GM18868 (cell line): ENCODE results near the gene HMGB3.
"Not testable (repeated sequence)": the region's sequence is repeated elsewhere in the genome, so short reads cannot be mapped to it uniquely, and the experiment has no call there.

Source experiments
- ATAC-seq: cut with Tn5 transposase; IDR thresholded peaks from one replicate; pipeline ENCODE4 v1.9.1; 2021; ENCODE audit warnings: mild to moderate bottlenecking, moderate library complexity; ENCODE audit not compliant: unreplicated experiment

Gene HMGB3

DNA sequence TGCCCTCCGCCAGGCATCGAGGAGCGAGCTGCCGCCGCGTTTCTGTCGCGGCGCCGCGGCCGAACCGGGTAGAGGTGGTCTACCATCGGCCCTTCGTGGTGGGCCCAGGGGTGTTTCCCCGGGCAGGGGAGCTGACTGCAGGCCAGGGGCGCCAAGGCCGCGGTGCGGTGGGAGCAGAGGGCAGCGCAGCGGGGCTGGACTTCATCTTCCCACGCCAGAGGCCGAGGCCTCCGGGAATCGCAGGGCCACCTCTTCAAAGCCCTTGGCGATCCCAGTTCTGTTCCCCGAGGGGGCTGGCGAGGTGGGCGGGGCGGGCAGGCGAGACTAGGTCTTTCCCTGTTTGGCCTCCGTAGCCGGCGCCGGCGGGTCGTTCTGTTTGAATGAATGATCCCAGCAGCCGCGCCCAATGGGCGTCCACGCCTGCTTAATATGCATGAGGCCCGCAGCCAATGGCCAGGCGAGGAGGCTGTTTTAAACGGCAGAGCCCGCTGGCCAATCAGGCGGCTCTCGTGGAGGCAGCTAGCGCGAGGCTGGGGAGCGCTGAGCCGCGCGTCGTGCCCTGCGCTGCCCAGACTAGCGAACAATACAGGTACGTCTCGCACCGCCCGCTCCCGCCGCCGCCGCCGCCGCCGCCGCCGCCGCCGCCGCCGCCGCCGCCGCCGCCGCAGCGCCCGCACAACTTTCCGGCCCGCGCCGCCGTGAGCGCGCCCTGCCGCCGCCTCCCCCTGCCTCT is at the start of gene HMGB3:
Gene HMGB3, plus strand, starts transcription at position 548 of the 733 bp plus-strand sequence. CDS start 2,265 bp downstream, outside the sequence.
- peak; percentile 98 for ATAC-seq

DNA sequence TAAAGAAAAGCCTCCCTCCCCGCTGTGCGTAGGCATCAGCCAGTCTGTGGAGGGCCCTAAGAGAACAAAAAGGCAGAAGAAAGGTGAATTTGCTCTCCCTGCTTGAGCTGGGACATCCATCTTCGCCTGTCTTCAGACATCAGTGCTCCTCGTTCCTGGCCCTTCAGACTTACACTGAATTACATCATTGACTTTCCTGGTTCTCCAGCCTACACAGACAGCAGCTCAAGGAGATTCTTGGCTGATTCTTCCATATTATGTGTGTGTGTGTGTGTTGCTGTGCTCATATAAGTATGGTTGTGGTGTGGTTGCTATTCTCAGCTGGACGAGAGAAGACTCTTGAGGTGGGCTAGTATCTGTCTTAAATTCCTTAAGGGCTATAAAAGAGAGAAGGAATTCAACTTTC is 49.2 kb upstream of the HMGB3 start:
- ATAC-seq: no peak

DNA sequence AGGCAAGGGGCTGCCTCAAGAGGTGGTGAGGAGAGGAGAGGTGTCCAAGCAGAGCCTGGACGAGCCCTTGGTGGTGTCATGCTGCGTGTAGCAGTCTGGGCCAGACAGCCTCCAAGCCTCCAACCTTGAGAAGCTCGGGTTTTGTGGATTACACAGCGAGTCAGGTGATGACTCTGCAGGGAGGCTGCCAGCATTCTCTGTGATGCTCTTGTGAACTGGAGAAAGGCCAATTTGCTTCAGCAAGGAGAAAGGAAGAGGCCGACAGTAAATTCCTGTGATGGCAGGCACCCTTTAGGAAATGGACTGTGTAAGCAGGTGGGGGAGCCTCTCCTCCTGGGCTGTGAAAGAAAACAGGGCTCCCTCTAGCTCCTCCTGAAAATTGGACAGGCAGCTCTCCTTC is 48.7 kb upstream of the HMGB3 start:
- ATAC-seq: no peak

GRCh38 chrX:150935467-150935866 is 47.7 kb upstream of the HMGB3 start:
- no peak for ATAC-seq

GRCh38 chrX:150936556-150936955 is 46.6 kb upstream of the HMGB3 start:
- no peak for ATAC-seq

DNA sequence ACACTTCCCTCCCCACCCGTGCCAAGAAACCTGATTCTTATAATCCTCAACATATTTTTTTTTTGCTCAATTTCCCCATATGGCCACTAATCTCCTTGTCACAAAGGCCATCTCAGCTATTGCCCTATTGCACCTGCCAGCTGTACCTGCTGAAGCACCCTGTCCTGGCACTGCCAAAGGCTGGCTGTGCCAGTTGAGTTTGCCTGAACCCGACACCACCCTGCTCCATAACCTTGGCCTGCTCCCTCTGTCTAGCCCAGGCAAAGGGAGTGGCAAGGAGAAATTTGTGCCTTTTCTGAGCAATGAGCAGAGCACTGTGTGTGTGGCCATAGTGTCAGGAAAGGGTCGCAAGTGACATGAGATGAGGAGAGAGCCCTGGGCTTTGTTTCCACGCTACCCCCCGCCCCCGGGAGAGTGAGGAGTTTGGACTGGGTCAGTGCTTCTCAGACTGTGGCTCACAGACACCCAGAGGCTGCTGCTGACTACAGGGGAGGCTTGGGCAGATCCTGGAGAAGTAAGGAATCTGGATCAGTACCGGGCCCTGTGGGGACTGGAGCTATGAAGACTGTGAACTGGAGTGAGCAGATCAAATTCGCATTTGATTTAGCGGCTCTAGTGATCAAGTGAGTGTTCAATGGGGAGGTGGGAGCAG is 42.2 kb upstream of the HMGB3 start:
- ATAC-seq: no peak

DNA sequence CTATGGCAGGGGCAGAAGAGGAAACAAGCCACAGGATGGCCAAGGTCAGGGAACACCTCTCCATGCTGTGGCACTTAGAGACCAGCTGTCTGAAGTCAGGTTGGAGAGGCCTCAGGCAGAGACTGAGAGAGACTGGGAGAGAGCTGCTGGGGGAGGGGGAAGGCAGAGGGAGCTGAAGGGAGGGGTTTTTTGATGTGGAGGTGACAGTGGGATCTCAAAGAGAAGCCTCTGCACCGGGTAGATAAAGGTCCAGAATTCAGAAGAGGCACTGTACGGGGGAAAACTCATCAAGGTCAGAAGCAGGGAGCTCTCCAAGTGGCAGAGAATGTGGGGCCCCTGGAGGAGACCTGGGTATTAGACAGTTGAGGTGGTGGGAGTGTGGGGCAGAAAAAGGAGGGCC is 41.6 kb upstream of the HMGB3 start:
- no peak for ATAC-seq

DNA sequence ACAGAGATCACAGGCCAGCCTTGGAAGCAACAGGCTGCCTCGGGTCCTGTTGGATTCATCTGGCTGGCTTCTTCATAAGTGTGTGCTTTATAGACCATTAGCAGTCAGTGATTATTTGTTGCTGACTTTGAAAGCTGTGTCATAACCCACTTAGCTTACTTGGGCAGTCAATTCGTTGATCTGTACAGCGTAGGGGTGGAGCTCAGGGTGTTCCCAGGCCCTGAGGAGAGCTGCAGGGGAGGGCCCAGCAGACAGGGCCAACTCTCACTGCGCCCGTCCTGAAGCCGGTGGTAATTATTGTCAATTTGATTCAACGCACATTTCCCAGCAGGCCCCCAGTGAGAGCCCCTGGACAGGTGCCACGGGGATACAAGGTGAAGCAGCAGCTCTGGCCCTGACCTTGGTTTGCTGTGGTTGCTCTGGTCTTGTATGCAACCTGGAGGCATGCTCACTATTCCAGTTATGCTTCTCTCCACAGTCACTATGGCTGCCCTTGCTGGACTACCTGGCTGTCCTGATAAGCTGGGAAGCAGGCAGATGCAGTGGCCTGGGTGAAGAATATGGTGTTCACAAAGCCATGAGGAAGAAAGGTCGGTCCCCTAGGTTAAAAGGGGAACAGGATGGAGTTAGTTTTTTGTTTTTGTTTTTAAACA is 40.1 kb upstream of the HMGB3 start:
- no peak for ATAC-seq

DNA sequence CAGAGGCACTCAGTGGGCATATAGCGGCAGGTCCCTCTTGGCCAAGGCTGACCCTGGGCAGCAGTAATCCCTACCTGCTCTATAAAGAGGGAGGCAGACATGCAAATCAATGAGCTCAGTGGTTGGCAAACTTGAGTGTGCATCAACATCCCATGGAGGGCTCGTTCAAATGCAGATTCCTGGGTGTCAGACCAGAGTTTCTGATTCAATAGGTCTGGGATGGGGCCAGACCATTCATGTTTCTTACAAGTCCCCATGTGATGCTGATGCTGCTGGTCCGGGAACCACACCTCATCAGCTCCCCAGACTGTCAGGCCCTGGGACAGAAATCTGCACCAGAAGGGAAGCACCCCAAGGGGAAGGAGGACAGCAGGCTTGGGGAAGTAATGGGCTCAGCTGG is 38.9 kb upstream of the HMGB3 start:
- no peak for ATAC-seq

- no peak for ATAC-seq
These were observed 28.2 kb upstream of the HMGB3 start for GRCh38 chrX:150954951-150955350.

- ATAC-seq: no peak
These were observed 27.5 kb upstream of the HMGB3 start for GRCh38 chrX:150955590-150955989.

DNA sequence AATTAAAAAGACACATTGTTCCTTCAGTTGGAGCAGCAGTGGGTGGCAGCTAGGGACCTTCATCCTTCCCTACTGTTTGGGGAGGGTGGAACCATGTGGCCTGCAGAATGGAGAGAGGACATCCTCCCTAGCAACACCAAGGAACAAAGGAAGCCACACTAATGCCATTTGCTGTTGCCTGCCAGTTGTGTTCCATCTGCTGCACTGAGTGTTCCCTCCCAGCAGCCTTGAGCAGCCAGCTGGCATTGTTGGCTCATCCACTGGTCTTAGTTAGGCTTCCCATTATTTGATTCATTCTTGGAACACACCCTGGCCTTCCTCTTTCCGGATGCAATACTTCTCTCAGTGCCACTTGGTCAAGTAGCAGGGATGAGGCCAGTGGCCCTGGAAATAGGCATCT is 25.0 kb upstream of the HMGB3 start:
- no peak for ATAC-seq

- no peak for ATAC-seq
These were observed 23.6 kb upstream of the HMGB3 start for GRCh38 chrX:150959557-150959956.

GRCh38 chrX:150961631-150962030 is 21.5 kb upstream of the HMGB3 start:
- ATAC-seq: no peak

- ATAC-seq: not testable (repeated sequence)
These were observed 18.7 kb upstream of the HMGB3 start for GRCh38 chrX:150964416-150964815.

GRCh38 chrX:150966235-150966634 is 16.9 kb upstream of the HMGB3 start:
- ATAC-seq: no peak

DNA sequence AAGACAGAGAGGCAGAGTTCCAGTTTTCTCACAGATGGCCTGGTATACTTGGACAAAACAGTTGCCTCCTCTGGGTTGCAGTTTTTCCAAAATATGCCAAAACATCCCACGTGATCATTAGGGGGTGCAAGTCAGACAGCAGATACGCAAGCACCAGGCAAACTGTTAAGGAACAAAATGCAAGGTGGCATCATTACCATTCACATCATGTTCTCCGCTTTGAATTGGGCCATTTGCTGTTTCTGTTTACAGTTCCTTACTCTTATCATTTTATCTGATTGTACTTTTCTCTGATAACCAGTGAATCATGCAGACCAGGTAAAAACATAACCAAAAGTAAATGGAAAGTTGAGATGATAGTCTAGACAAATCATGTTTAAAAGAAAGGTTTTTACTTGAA is 16.4 kb upstream of the HMGB3 start:
- ATAC-seq: no peak

DNA sequence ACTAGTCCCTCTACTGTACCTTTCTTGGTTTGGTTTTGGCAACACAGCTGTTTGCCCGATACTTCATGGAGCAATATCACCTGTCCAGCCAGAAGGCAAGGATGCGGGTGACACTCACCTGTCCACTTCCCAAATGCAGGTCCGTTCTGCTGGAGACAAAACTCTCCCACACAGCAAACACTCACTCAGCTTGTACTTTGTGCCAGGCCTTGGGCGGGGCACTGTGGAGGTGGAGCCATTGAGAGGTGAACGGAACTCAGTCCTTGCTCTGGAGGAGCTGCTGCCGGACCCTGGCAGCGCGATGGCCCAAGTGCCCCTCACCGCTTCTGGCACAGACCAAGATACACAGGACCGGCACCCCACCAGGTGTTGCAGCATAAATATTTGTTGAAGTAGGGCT is 15.3 kb upstream of the HMGB3 start:
- no peak for ATAC-seq

DNA sequence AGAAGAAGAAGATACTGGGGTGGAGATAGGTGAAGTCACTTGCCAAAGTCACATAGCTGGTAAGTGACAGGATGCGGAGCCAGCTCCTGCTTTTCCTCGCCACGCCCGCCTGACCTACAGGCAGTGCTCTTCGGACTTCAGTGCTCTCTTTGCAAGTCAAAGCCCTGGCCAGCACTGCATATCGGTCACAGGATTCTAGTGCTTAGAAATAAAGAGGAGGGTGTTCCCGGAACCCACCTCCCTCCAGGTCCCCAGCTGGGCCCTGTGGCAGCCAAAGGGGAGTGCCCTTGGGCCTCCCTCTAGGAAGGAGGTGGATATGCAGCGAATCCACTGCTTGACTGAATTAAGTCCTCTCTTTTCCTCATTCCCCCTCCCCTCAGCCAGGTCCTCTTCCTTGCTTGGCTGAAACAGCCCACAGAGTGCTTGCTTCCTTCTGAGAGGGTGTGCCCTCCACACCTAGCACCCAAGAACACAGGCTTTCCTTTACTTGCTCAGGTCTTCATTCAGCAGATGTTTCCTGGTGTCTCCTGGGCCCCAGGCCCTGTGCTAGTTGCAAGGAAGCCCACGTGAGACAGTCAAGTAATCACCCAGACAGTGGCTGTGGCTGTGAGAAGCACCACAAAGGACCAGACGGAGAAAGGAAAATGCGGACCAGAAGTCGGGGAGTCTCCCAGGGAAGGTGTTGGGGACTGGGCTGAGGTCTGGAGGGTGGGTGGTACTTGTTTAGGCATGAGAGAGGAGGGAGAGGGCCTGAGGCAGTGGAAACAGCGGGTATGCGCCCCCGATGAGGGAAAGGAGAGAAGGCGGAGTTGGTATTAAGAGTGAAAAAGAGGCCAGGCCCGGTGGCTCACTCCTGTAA is 14.0 kb upstream of the HMGB3 start:
- ATAC-seq: no peak

- no peak for ATAC-seq
These were observed 10.7 kb upstream of the HMGB3 start for GRCh38 chrX:150972450-150972849.
